Measurements from ENCODE around the gene ODF2.

DNA sequence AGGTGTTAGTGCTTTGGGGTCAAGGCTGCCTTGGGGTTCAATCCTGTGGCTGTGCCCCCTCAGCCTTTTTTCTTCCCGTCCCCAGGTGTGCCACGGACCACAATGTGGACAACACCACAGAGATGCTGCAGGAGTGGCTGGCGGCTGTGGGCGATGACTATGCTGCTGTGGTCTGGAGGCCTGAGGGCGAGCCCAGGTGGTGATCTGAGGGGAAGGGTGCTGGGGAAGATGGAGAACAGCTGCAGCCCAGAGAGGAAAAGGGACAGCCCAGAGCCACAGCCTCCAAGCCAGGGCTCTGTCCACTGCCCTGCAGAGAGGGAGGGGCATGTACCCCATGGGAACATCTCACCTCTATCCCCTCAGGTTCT is 33.0 kb upstream of the ODF2 start:
- TF ChIP-seq, protein P1, sequence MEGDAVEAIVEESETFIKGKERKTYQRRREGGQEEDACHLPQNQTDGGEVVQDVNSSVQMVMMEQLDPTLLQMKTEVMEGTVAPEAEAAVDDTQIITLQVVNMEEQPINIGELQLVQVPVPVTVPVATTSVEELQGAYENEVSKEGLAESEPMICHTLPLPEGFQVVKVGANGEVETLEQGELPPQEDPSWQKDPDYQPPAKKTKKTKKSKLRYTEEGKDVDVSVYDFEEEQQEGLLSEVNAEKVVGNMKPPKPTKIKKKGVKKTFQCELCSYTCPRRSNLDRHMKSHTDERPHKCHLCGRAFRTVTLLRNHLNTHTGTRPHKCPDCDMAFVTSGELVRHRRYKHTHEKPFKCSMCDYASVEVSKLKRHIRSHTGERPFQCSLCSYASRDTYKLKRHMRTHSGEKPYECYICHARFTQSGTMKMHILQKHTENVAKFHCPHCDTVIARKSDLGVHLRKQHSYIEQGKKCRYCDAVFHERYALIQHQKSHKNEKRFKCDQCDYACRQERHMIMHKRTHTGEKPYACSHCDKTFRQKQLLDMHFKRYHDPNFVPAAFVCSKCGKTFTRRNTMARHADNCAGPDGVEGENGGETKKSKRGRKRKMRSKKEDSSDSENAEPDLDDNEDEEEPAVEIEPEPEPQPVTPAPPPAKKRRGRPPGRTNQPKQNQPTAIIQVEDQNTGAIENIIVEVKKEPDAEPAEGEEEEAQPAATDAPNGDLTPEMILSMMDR (IDR thresholded peaks at IDR 0.05; ENCODE audit: low read depth, low read length): no peak
- no peak for TF ChIP-seq EZH2phosphoT487 (IDR thresholded peaks at IDR 0.05; ENCODE audit: low read depth)

Data from OCI-LY3 (cell line).